GM15510 (cell line): ENCODE results near the gene SHANK2.

Source experiments
- POLR2A ChIP-seq: IDR thresholded peaks from 3 replicates; pipeline ENCODE4 v1.6.1; 2011; ENCODE audit warnings: borderline replicate concordance; ENCODE audit not compliant: insufficient read length; ENCODE audit errors: extremely low read depth

Gene SHANK2

DNA sequence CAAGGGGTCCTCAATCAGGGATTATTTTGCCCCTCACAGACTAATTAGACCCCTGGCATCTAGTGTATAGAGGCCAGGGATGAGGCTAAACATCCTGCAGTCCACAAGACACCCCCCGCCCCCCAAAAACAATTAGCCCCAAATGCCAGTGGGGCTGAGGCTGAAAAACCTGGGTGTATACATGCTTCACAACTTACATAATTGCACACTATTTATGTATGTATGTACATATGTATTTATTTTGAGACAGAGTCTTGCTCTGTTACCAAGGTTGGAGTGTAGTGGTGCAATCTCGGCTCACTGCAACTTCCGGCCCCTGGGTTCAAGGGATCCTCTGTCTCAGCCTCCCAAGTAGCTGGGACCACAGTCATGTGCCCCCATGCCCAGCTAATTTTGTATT, 28.8 kb upstream of the SHANK2 start:
- no peak for TF ChIP-seq POLR2A

DNA sequence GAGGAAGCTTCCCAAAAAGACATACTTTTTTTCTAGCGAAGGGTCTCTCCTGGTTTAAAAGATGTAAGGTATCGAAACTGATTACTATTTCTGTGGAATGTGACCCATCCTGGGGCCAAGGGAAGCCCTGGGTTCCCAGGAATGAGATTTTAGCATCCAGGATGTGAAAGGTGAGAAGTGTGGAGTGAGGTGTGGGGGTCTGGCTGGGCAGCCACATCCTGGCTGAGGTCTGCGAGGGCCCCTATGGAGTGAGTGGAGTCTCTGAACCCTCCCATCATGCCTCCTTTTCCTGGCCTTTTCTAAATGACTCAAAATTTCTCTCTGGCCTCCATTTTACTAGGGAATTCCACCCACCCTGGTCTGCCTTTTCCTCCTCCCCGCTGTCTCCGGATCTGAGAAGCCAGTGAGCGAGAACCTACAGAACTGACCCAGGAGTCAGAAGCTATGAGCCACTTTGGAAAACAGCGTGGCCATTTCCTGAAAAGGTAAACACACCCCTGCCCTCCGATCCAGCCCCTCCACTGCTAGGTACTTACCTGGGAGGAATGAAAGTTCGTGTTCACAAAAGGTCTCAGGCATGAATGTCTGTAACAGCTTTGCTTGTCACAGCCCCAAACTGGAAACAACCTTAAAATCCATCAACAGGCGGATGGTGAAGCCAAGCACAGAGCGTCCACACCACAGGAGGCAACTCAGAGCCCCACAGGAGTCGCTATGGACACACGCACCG, 27.7 kb upstream of the SHANK2 start:
- no peak for TF ChIP-seq POLR2A

DNA sequence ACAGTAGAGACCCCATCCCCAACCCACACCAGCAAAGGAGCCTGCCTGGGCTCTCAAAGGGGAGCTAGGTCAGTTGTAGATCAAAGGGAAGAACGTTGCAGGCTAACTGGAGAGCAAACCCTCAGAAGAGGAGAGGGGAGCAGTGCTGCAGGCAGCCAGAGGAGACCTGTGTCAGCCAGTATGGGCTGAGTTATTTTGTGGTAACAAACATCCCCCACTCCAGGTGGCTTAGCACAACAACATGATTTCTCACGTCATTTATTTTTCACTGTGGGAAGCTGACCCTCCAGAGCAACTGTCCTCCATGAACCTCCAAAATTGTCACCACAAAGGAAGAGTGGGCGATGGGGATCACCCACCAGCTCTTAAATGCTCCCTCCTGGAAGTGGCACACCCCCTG, 19.8 kb upstream of the SHANK2 start:
- TF ChIP-seq POLR2A: no peak

DNA sequence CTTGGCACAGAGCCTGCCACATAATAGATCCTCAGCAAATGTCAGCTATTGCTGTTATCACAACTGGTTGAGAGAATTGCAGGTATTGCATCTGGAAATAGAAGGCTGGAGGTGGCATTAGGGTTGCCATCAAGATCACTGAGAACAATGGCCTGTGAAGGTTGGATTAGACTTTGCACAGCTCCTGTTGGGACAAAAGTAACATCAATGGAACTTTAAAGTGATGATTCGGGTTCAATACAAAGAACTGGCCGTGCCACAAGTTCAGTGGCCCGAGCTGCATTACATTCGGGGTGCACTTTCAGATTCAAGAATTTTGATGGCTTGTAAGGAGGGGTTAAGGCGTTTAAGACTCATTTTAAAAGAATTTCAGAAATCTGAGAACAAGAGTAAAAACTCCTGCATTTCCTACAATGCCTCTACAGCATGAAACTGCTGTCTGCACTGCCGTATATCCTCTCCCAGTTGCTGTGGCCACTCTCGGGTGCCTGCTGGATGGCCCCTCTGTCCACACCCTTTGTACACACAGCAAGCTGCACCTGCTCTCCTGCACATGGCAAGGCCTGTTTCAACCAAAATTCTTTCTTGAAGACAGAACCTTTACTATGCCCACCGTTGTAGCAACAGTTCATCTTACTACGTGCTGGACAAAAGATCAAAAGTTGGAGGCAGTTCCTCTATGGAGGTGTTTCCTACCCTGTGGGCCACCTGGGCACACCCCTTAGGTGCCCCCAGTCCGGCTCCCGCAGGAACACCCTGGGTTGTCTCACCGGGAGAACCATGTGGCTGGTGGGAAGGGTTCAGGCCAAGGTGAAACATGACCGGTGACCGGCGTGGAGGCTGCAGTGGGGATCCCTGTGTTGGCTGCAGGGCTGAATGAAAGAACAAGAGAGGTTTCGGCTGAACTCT, 17.5 kb upstream of the SHANK2 start:
- no peak for TF ChIP-seq POLR2A

DNA sequence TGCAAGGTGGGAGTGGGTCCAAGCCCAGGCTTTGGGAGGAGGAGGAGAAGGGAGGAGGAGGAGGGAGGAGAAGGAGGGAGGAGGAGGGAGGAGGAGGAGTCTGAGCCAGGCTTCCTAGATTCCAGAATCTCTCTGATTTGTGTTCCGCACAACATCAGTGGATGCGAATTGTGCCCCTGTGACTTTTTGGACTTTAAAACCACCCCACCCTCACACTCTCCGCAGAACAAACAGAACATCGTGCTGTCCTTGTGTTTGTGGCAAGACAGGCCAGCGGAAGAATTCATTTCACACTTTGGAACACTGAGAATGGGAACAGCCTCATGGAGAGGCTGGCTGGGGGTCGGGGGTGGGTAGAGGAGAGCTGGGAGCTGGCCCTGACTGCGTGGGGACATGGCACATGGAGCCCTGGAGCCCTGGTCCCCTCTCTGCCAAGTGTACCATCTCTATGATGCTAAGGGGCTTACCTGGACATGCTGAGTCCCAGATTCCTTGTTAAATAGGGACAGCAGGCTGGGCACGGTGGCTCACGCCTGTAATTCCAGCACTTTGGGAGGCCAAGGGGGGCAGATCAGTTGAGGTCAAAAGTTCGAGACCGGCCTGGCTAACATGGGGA, 16.4 kb upstream of the SHANK2 start:
- TF ChIP-seq POLR2A: no peak

DNA sequence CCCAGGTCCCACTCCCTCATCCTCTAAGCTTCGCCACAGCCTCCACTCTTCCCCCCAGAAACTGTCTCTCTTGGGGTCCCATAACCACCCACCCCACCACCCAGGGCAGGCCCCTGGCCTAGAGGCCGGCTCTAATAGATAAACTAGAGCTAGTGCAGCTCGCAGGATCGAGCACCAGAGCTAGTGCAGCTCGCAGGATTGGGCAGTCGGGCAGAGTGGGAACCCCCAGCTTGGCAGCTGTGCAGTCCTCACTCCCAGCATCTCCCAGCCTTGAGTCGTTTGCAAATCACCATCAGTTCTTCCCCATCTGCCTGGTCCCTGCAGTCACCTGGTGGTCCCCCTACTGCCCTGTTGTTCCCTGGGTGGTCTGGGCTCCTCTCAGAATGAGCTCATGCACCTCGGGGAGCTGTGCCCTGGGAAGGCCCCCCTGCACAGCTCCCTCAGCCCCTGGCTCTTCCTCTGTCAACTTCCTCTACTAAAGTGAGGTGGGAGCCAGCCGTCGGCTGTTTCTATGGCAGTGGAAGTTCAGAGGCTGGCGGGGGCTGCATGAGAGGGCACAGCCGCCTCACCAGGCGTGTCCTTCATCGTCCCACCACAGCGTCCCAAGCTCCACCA, 15.5 kb upstream of the SHANK2 start:
- TF ChIP-seq POLR2A: no peak

DNA sequence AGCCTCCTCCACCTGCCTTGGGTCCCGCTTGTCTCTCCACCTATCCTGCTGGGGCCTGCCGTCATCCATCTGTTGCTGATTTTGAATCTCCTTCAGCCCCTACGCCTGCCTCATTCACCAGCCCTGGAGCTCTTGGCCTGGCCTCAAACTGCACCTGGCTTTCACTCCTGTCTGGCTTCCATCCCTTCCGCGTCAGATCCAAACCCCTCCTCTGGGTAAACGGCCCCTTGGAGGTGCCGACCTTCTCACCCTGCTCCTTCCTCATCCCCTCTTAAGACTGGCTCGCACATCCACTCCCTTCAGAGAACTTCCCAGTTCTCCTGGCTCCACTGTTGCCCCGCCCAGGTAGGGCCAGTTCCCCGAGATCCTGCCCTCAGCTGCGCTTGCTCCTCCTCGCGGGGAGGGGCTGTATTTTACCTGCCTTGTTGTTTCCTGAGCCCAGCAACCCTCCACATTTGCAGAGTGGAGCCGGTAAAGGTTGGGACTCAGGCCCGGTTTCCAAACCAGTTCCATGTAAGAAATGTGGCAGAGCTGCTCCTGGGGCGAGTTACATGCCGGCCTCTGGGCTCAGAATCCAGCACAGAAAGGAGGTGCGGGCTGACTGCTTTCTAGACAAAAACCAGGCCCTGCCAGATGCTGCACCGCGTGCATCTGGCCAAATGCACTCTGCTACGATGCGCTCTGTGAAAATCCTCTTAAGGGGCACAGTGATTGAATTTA, 13.9 kb upstream of the SHANK2 start:
- TF ChIP-seq POLR2A: no peak

DNA sequence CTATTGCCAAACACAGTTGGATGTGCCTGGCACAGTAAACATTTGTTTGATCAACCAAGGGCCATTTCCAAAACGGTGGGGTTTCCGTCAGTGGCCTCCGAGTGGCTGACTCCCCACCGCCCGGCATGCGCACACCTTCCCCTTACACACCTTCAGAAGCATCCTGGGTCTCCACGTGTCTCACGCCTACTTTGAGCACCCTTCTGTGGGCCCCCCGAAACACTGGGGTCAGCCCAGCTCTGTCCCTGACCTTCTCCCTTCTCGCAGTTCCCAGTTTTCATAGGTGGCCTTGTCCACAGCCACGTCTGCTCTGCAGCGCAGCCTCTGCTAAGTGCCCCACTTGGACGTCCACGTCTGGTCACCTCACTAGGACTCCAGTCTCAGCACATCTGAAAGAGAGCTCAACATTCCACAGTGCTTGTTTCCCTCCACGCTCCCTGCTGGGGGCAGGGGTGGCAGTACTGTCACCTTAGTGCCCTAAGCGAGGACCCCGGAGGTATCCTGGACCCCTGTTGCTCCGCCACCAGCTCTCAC, 13.2 kb upstream of the SHANK2 start:
- TF ChIP-seq POLR2A: no peak

DNA sequence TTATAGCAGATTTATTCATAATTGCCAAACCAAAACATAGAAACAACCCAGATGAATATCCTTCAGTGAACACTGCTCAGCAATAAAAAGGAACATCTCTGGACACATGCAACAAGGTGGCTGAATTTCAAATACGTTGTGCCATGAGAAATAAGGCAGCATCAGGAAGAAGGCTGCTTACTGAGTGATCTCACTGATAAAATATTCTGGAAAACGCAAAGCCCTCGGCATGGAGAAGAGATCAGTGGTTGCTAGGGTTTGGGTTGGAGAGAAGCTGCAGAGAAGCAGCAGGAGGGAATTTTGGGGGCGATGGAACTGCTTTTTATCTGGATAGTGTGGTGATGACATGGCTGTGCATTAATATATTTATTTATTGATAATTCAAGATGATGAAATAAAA, 11.0 kb upstream of the SHANK2 start:
- no peak for TF ChIP-seq POLR2A

DNA sequence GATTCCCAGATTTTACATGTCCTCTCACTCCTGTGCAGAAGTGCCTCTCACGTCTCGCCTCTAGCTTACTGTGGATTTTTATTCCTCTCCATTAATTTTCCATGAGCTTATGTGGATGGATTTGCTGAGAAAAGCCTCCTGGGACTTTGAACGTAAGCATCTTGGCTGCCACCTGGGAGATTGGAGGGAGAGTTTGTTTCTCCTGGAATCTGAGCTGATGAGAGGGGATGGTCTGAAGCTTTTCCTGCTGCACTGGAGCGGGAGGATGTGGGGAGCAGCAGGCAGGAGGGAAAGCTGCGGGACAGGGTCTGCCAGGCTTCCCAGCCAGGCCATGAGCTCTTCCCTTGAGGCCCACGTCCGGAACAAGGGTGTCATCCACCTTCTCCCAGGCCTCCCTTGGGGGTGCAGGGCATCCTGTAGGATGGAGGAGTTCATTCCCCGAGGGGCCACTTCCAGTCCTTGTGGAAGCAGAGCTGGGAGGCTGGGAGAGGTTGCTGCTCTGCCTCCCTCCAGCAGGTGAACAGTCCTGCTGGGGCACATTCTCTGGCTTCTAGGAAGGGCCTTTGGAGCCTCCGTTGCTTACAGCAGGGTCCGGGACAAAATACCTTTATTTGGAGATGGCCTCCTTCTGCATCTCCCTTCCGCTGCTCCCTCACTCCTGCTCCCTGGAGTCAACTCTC, 3.6 kb upstream of the SHANK2 start:
- TF ChIP-seq POLR2A: no peak

DNA sequence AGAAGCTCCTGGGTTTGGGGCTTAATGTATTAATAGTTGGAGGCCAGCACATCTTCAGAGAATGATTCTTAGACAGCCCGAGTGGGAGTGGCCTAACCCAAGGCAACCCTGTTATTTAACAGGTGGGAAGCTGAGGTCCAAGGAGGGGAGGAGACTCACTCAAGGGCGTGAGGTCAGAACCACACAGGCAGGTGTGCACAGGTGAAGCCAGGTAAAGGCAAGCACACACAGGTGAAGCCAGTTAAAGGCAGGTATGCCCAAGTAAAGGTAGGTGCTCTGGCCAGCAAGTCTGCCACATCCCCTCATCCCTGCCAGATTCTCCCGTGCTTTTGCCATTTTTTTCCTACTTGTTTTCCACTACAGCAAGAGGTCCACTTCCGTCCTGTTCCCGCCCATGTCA, 2.9 kb upstream of the SHANK2 start:
- no peak for TF ChIP-seq POLR2A

DNA sequence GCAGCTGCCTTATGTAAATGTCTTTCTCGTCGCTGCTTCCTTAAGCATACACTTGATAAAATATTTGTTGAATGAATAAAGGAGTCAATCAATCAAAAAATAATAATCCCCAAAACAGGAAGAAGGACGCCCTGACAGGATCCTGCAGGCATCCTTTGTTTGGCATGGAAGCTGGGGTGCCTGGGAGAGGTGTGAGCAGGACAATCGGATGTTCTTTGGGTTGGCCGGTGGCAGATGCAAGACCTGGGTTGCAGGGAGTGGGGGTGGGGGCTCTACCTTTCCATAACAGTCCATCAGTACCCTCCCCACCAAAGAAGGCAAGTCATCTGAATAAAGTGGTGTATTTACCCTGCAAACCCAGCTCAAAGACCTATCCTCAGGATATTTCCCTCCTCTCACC, 1.4 kb upstream of the SHANK2 start:
- no peak for TF ChIP-seq POLR2A
